HCT116 (cell line): ENCODE results near the gene MYO10. TPM values are rescaled to one million over a fixed set of nuclear protein-coding genes. Genes with fewer than 3 reads are reported as not detected.

Experiments used
- ATAC-seq: fragments of 200-7000 bp; cut with Tn5 transposase; 2 replicates; pipeline ENCODE4 v1.9.1; 2020; ENCODE audit warnings: mild to moderate bottlenecking, moderate library complexity
- BruUV-seq: library from RNA; stranded (reverse); fragments of 400-500 nt; replicated peaks from 2 replicates; lab custom pipeline; 2021; lab: Mats Ljungman, UMichigan
- CTCF ChIA-PET: fragments of 300-600 bp; sonication (Branson Sonifier 250); formaldehyde crosslinking; loops from one replicate; lab custom pipeline; 2021; ENCODE audit warnings: antibody characterized with exemption; lab: Charles Lee
- POLR2A ChIA-PET: fragments of 300-600, 350-600 bp; sonication (Branson Sonifier 250); formaldehyde crosslinking; loops from one replicate; lab custom pipeline; 2021; ENCODE audit warnings: antibody characterized with exemption; lab: Charles Lee
- RAD21 ChIA-PET, 2 experiments: fragments of 300-600 bp; sonication (Branson Sonifier 250); formaldehyde crosslinking; loops; one replicate each; lab custom pipeline; 2023; ENCODE audit warnings: low total read pairs in 2 of 2; ENCODE audit not compliant: uncharacterized antibody in 2 of 2, unreplicated experiment in 2 of 2, low non-redundant PET in 1 of 2; lab: Charles Lee
- DNase-seq: peaks from one replicate; pipeline ENCODE4 v3.0.0-alpha.2; 2010; ENCODE audit warnings: low read depth, low spot score
- H2AFZ ChIP-seq: fragments of 200-600 bp; shearing (Covaris generic), sonication (generic); 2 replicates; pipeline ENCODE4 v1.6.1; 2017; ENCODE audit warnings: low read depth, mixed run types, mixed read lengths, antibody characterized with exemption, low read length; ENCODE audit not compliant: poor library complexity, severe bottlenecking
- H3K27ac ChIP-seq: 2 replicates; pipeline ENCODE4 v1.5.1; 2012; ENCODE audit warnings: low read depth, low read length
- H3K27me3 ChIP-seq: fragments of 200-600 bp; sonication (generic); 2 replicates; pipeline ENCODE4 v1.6.1; 2016; ENCODE audit warnings: mixed run types, low read length, mixed read lengths; ENCODE audit not compliant: insufficient read depth
- H3K36me3 ChIP-seq, 2 experiments: fragments of 200-500 bp in 1 of 2; fragments of 200-600 bp in 1 of 2; sonication (Bioruptor generic) in 1 of 2; sonication (generic) in 1 of 2; 2 replicates each; pipeline versions ENCODE4 v1.5.1 to v1.6.1; 2014 to 2016; ENCODE audit warnings: low read length in 2 of 2, inconsistent platforms in 1 of 2, mixed read lengths in 1 of 2, mixed run types in 1 of 2; ENCODE audit not compliant: insufficient read depth in 2 of 2, control insufficient read depth in 1 of 2
- H3K4me1 ChIP-seq, 2 experiments: fragments of 200-600 bp in 1 of 2; sonication (generic) in 1 of 2; 2 replicates each; pipeline versions ENCODE4 v1.5.1 to v1.6.1; 2012 to 2017; ENCODE audit warnings: low read length in 2 of 2, inconsistent platforms in 1 of 2, mild to moderate bottlenecking in 1 of 2, mixed read lengths in 1 of 2, mixed run types in 1 of 2, moderate library complexity in 1 of 2; ENCODE audit not compliant: insufficient read depth in 2 of 2, control insufficient read depth in 1 of 2
- H3K4me2 ChIP-seq: fragments of 200-600 bp; sonication (generic); 2 replicates; pipeline ENCODE4 v1.6.1; 2017; ENCODE audit warnings: mixed run types, low read length, mixed read lengths
- H3K4me3 ChIP-seq, 2 experiments: fragments of 200-600 bp in 1 of 2; sonication (generic) in 1 of 2; replicated peaks in 1 of 2; 2 replicates each; pipeline ENCODE4 v1.5.1; 2011 to 2016; ENCODE audit warnings: low read length in 2 of 2, control low read depth in 1 of 2, low read depth in 1 of 2, mild to moderate bottlenecking in 1 of 2, mixed read lengths in 1 of 2, mixed run types in 1 of 2
- H3K79me2 ChIP-seq: fragments of 200-600 bp; sonication (generic); 2 replicates; pipeline ENCODE4 v1.6.1; 2017; ENCODE audit warnings: mild to moderate bottlenecking, mixed run types, low read length, moderate library complexity, mixed read lengths; ENCODE audit not compliant: insufficient read depth
- H3K9ac ChIP-seq: fragments of 200-600 bp; sonication (generic); 2 replicates; pipeline ENCODE4 v1.6.1; 2016; ENCODE audit warnings: low read length, mixed read lengths
- H3K9me2 ChIP-seq: fragments of 200-600 bp; sonication (generic), shearing (Covaris generic); 2 replicates; pipeline ENCODE4 v1.6.1; 2017; ENCODE audit warnings: mixed run types, mild to moderate bottlenecking, moderate library complexity; ENCODE audit not compliant: insufficient read depth
- H3K9me3 ChIP-seq, 2 experiments: fragments of 200-500 bp in 1 of 2; fragments of 200-600 bp in 1 of 2; sonication (Bioruptor generic) in 1 of 2; sonication (generic) in 1 of 2; 2 replicates each; pipeline ENCODE4 v1.6.1; 2014 to 2017; ENCODE audit warnings: low read length in 2 of 2, mixed read lengths in 2 of 2, inconsistent platforms in 1 of 2, low read depth in 1 of 2, mild to moderate bottlenecking in 1 of 2, mixed run types in 1 of 2, moderate library complexity in 1 of 2; ENCODE audit not compliant: control insufficient read depth in 1 of 2, insufficient read depth in 1 of 2
- H4K20me1 ChIP-seq: fragments of 200-600 bp; sonication (generic), shearing (Covaris generic); 2 replicates; pipeline ENCODE4 v1.6.1; 2017; ENCODE audit warnings: mixed run types, mild to moderate bottlenecking, moderate library complexity; ENCODE audit not compliant: insufficient read depth
- ATF3 ChIP-seq: IDR thresholded peaks from 2 replicates; pipeline ENCODE4 v1.6.1; 2012
- CBX3 ChIP-seq: IDR thresholded peaks from 2 replicates; pipeline ENCODE4 v1.6.1; 2012; ENCODE audit warnings: low read depth
- CEBPB ChIP-seq: IDR thresholded peaks from 2 replicates; pipeline ENCODE4 v1.6.1; 2012; ENCODE audit warnings: low read depth
- EGR1 ChIP-seq: IDR thresholded peaks from 2 replicates; pipeline ENCODE4 v1.6.1; 2012; ENCODE audit warnings: low read depth
- ELF1 ChIP-seq: IDR thresholded peaks from 2 replicates; pipeline ENCODE4 v1.6.1; 2012; ENCODE audit warnings: low read depth, borderline replicate concordance
- EZH2 ChIP-seq: fragments of 200-600 bp; sonication (generic); IDR thresholded peaks from 2 replicates; pipeline ENCODE4 v1.6.1; 2017; ENCODE audit warnings: antibody characterized with exemption, mixed run types
- EZH2phosphoT487 ChIP-seq: fragments of 200-600 bp; IDR thresholded peaks from 2 replicates; pipeline ENCODE4 v1.6.1; 2018; ENCODE audit warnings: antibody characterized with exemption, borderline replicate concordance
- JUND ChIP-seq: IDR thresholded peaks from 2 replicates; pipeline ENCODE4 v1.6.1; 2012
- POLR2A ChIP-seq: IDR thresholded peaks from 2 replicates; pipeline ENCODE4 v1.7.0; 2011; ENCODE audit warnings: borderline replicate concordance; ENCODE audit not compliant: insufficient read depth, insufficient read length; ENCODE audit errors: extremely low read depth
- POLR2AphosphoS5 ChIP-seq: IDR thresholded peaks from 2 replicates; pipeline ENCODE4 v1.6.1; 2011; ENCODE audit warnings: mild to moderate bottlenecking, low read depth, low read length, moderate library complexity
- RAD21 ChIP-seq: IDR thresholded peaks from 2 replicates; pipeline ENCODE4 v1.6.1; 2012; ENCODE audit warnings: low read depth, mild to moderate bottlenecking
- REST ChIP-seq: IDR thresholded peaks from 2 replicates; pipeline ENCODE4 v1.6.1; 2012; ENCODE audit warnings: low read depth
- SIN3A ChIP-seq: IDR thresholded peaks from 2 replicates; pipeline ENCODE4 v1.6.1; 2012; ENCODE audit warnings: low read depth
- SP1 ChIP-seq: IDR thresholded peaks from 2 replicates; pipeline ENCODE4 v1.6.1; 2012; ENCODE audit warnings: low read depth
- TCF7L2 ChIP-seq: IDR thresholded peaks from 2 replicates; pipeline ENCODE4 v1.7.0; 2011; ENCODE audit warnings: borderline replicate concordance, inconsistent platforms; ENCODE audit not compliant: insufficient read depth, insufficient read length; ENCODE audit errors: extremely low read depth
- YY1 ChIP-seq: IDR thresholded peaks from 2 replicates; pipeline ENCODE4 v1.6.1; 2011; ENCODE audit warnings: low read length, low read depth, moderate library complexity, mild to moderate bottlenecking; ENCODE audit not compliant: insufficient replicate concordance; ENCODE audit errors: extremely low read depth
- ZFX ChIP-seq: fragments of 450-650 bp; IDR thresholded peaks from 2 replicates; pipeline ENCODE4 v1.6.1; 2017
- ZNF274 ChIP-seq: fragments of 200-500 bp; sonication (Bioruptor generic); IDR thresholded peaks from 2 replicates; pipeline ENCODE4 v1.6.1; 2014; ENCODE audit warnings: mild to moderate bottlenecking, low read depth, low read length, inconsistent platforms
- intact Hi-C: fragments of 100-400 bp; cut with micrococcal nuclease; formaldehyde crosslinking; loops from 2 replicates; pipeline ENCODE4 v1.10.0; 2022
- total RNA-seq: library from RNA; stranded (reverse); gene quantifications from one replicate; pipeline ENCODE4 v1.2.1, GENCODE V29; 2021; ENCODE audit not compliant: unreplicated experiment
- TF ChIP-seq, protein P1 (sequence below): IDR thresholded peaks from 2 replicates; pipeline ENCODE4 v1.6.1; 2012
- TF ChIP-seq, protein P2 (sequence below): IDR thresholded peaks from 2 replicates; pipeline ENCODE4 v1.6.1; 2011; ENCODE audit warnings: mild to moderate bottlenecking, low read length, moderate library complexity; ENCODE audit not compliant: insufficient replicate concordance; ENCODE audit errors: extremely low read depth

MYO10 gene
- total RNA-seq, 1 experiment from 2014 or later, result 34.9 TPM

DNA sequence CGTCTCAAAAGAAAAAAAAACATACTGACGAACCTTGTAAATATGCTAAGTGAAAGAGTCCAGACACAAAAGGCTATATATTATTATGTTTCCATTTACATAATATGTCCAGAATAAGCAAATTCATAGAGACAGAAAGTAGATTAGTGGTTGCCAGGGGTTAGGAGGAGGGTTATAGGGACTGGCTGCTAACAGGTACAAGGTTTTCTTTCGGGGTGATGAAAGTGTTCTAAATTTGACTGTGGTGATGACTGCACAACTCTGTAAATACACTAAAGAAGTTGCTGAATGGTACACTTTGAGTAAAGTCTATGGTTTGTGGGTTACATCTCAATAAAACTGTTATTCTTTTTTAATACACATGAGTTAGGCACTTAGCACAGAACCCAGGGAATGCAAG is 98.8 kb downstream of the MYO10 start:
- Histone ChIP-seq H3K36me3 (no peaks in the 10 kb centered on the region), H3K9me3 (no peaks in the 10 kb centered on the region), H3K9ac (no peak overlapping the region), H3K27me3 (no peaks in the 10 kb centered on the region)
- no TSS peak for BruUV-seq
- no peak for DNase-seq
- RAD21 ChIA-PET, result no interaction called here
- TF ChIP-seq CEBPB, result no peak
- TF ChIP-seq ZFX, result no peak
- TF ChIP-seq EZH2, result no peak
- TF ChIP-seq, protein P1, sequence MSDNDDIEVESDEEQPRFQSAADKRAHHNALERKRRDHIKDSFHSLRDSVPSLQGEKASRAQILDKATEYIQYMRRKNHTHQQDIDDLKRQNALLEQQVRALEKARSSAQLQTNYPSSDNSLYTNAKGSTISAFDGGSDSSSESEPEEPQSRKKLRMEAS, result no peak
- TF ChIP-seq YY1, result no peak
- TF ChIP-seq SIN3A, result no peak
- no peak for TF ChIP-seq EGR1
- no peak for TF ChIP-seq ZNF274
- no peak for TF ChIP-seq POLR2A
- TF ChIP-seq JUND, result no peak
- TF ChIP-seq POLR2AphosphoS5, result no peak
- TF ChIP-seq CBX3, result no peak
- no peak for TF ChIP-seq EZH2phosphoT487
- TF ChIP-seq REST, result no peak
- no peak for TF ChIP-seq ELF1
- no peak for TF ChIP-seq SP1
- TF ChIP-seq ATF3, result no peak
- no peak for TF ChIP-seq RAD21
- no peak for TF ChIP-seq TCF7L2
- TF ChIP-seq, protein P2, sequence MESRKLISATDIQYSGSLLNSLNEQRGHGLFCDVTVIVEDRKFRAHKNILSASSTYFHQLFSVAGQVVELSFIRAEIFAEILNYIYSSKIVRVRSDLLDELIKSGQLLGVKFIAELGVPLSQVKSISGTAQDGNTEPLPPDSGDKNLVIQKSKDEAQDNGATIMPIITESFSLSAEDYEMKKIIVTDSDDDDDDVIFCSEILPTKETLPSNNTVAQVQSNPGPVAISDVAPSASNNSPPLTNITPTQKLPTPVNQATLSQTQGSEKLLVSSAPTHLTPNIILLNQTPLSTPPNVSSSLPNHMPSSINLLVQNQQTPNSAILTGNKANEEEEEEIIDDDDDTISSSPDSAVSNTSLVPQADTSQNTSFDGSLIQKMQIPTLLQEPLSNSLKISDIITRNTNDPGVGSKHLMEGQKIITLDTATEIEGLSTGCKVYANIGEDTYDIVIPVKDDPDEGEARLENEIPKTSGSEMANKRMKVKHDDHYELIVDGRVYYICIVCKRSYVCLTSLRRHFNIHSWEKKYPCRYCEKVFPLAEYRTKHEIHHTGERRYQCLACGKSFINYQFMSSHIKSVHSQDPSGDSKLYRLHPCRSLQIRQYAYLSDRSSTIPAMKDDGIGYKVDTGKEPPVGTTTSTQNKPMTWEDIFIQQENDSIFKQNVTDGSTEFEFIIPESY, result no peak
- TF ChIP-seq, all 23 proteins: peak for 0
- no peak overlapping the region for H3K27ac ChIP-seq
- ATAC-seq, result no peak
- no peaks in the 10 kb centered on the region for H3K4me1 ChIP-seq
- no peak overlapping the region for H3K4me2 ChIP-seq
- peaks cover 14% of the 10 kb centered on the region for H3K79me2 ChIP-seq
- H2AFZ ChIP-seq, result no peak overlapping the region
- no peak overlapping the region for H3K4me3 ChIP-seq
- CTCF ChIA-PET, result no interaction called here
- H3K9me2 ChIP-seq, result no peaks in the 10 kb centered on the region
- H4K20me1 ChIP-seq, result no peaks in the 10 kb centered on the region
- intact Hi-C loops, result no loop called here
- POLR2A ChIA-PET, result no interaction called here
